Activated CD4-positive, alpha-beta T cell treated with anti-CD3 and anti-CD28 coated beads, Interleukin-2, Interleukin-4, amounts not matched to agents 100 ng/mL and 50 ng/mL, durations not matched to agents 16 hours and 8 hours (primary cell): ENCODE measurements around the gene EPB41L1.

Source experiments
- DNase-seq: peaks from one replicate; pipeline ENCODE4 v3.0.0-alpha.2; 2020; ENCODE audit warnings: low spot score

Gene EPB41L1

DNA sequence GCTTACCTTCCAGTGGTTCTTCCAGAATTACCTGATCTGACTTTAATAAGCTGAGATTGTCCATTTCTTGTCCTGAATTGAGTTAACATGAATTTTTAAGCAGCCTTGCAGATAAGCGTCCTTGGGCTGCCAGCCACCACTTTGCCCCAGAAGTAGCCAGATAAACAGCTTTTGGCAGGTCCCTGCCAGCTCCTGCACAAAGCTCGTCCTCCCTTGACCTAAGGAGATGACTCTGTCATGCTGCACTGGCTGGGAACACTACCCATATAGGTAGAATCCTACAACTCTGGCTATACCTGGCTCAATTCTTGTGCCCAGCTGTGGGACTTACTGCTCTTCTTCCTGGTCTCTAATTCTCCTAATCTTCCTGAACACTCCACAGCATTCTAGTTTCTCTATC, 42.1 kb downstream of the EPB41L1 start:
- no peak for DNase-seq

DNA sequence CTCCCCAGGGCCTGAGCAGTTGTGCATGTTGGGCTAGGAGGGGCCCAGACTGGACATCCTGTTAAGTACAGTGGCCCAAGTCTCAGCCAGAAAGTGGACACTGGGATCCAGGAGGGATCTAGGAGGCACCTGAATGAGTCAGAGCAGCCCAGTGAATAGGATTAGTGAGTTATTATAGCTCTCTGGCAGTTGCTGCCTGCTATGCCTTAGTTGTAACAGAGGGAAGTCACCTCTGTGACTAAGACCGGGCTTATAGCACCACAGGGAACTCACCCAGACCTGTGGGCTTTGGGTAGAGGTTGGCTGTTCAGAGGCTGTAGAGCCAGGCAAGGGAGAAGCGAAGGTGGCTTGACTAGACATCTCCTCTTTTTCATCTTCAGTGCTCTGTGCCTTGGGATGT, 42.7 kb downstream of the EPB41L1 start:
- DNase-seq: no peak

DNA sequence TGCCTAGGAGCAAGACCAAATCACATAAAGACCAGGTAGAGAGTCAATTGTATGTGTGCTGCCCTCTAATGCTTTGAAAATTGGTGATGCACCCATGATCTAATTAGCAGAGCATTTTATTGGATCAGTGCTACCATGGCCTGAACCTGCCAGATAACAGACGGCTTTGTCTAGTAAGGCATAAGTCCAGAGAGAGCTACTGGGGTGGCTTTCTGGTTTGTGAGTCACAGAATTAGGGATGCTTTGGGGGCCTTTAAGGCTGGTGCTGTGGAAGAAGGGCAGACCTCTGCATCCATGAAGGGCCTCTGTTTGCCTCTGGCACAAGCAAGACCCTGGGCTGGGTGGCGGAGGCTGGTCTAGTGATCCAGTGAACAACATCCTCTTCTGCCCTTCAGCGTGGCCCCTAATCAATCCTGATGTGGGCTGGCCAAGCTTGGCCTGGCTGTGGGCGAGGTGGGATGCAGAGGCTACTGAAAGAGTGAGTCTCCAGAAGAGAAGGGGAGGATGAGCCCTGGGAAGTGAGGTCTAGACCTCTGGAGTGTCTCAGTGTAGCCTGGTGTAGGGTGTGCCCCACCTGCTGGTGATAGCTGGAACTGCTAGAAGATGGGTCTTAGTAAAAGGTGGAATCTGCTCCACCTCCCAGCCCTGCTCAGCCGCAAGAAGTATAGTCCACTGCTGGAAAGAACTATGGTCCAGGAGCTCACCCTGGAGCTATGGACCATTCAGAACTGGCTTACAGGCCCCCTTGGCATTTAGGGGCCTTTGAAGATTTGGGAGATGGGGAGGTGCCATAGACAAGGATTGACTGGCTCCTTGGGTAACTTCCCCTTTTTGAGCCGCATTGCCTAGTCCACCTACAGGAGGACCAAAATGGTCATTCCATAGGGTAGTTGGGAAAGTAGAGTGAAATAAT, 45.1 kb downstream of the EPB41L1 start:
- DNase-seq: peak; percentile 77

DNA sequence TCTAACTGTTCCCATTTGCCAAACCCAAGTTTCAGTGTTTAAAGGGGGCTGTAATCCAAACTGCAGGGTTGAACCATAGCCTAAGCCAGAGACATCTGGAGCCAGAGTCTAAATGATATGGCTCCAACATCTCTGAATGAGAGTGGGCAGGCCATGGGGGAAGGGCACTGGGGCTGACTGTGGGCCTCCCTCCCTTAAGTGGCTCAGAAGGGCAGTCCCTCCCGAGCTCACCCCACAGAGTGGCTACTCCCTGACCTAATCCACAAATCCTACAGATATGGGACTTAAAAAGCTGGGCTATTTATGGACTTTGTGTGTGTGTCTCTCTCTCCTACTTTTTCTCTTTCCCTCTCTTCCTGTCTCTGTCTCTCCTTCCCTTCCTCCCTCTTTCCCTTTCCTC, 45.9 kb downstream of the EPB41L1 start:
- DNase-seq: no peak

GRCh38 chr20:36201198-36201597, 46.7 kb downstream of the EPB41L1 start:
- DNase-seq: no peak

DNA sequence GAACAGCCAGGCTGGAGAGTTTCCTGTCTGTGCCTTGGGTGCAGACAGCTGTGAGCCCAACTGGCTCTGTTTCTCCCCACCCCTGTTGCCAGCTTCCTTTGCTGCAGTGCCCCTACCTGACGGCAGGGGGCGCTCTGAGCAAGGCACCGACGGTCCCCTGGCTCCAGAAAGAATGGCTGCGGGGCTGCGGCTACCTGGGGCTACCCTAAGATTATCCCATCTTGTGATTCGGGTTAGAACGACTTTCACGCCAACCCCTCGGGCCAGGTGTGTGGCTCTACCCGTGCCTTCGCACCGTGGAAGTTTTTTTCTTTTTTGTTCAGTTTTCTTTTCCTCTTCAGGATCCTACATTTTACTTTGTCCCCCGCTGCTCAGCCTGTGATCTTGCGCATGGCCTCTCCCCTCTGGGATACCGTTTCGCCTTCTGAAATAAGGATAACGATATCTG, 48.4 kb downstream of the EPB41L1 start:
- DNase-seq: peak; percentile 79

DNA sequence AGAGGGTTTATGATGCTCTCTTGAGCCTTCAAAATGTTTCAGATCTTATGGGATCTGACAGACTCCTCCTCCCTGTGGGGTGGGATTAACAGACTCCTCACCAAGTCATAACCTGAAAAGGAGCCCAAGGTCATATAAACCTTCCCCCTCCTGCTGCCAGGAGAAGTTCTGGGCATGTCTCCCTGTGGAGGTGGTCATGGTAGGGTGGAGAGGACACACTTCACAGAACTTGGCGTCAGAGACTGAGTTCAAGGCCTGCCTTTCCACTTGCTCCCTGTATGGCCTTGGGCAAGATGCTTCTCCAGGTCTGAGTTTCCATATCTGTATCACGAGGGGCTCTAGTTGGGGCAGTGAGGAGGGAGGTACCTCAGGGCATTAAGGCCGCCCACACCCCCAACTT, 49.3 kb downstream of the EPB41L1 start:
- no peak for DNase-seq

DNA sequence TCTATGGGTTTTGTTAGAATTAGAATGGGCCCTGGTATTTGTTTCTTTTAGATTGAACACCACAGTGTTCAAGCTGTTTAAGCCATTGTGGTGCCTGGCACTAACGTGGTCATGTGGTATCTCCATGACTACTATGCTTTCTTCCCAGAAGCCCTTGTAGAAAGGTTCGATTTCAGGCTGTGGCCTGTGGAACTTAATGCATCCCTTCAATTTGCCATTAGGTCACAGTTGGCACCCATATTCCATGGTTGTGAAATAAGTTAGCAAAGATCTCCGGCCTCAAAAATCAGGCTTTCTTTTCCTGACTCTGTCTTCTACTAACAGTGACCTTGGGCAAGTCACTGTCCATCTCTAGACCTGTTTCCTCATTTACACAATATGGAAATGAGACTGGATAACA, 50.5 kb downstream of the EPB41L1 start:
- no peak for DNase-seq

DNA sequence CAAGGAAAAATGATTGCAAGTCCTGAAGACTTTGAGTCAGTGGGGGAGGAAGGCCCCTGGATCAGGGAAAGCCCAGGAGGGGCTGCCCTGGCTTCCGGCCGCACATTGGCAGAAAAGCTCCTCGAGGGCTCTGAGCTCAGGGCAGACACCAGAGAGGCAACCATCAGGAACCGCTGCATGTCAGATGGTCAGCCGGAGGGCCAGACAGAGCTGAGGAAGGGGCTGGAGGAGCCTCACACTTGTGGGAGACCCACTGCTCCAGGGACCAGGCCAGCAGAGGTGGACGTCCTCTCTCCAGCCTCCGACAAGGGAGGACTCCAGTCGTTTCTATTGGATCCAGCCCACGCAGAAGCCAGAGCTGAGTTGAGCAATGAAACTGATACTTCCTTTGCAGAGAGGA, 51.5 kb downstream of the EPB41L1 start:
- no peak for DNase-seq

DNA sequence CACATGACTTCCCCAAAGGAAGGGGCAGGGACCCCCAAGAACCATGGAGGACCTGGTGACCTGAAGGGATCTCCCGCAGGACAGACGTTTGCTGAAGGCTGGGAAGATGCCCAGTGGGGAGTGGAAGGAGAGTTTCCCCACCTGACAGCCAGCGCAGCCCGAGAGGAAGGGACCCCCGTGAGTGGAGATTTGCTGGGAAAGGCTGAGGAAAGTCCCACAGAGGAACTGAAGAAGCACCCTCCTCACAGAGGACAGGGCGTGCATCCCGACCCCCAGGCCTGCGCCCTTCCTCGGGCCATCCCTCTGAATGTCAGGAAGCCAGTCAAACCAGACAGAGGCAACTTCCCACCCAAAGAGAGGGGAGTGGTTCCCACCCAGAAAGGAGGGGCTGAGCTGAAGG, 52.1 kb downstream of the EPB41L1 start:
- no peak for DNase-seq

DNA sequence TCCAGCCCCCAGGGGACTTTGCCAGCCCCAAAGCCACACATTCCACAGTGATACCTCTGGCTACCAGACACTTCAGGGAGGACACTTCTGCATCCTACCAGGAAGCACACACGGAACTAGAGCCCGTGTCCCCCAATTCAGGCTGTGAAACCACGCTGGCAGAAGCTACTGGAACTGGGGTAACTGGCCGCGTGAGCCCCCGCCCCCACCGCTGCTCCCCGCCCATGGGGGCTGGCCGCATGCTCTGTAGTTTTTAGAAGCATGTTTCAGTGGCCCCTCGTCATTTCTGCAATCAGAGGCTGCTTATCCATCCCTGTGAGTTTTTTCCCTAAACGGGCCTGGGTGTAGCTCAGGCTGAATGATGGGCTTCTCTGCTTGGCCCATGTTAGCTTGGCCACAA, 53.1 kb downstream of the EPB41L1 start:
- DNase-seq: no peak

- no peak for DNase-seq
Observed at GRCh38 chr20:36208257-36208656, 53.7 kb downstream of the EPB41L1 start.

DNA sequence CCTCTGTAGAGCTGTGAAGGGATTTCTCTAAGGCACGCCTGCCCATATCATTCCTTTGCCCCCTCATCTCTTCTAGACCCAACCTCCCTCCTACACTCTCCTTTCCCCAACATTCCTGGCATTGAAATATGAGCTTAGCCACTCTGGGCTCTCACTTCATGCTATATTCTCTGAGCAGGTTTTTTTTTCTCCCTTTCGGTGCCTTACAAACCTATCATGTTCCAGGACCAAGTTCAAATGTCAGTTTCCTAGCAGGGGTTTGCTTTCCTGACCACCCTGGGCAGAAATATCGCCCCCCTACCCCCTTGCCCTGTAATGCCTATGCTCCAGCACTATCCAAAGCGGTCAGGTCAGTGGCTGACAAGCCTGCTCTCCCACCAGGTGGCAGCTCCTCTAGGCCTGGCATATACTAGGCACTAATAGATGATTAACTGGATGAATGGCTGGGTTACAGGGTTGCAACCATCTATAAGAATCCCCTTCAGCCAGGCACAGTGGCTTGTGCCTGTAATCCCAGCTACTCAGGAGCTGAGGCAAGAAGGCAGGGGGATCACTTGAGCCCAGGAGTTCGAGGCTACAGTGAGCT, 56.0 kb downstream of the EPB41L1 start:
- DNase-seq: no peak

GRCh38 chr20:36213362-36213761, 58.8 kb downstream of the EPB41L1 start:
- no peak for DNase-seq

- DNase-seq: peak; percentile 28
Observed at GRCh38 chr20:36214684-36215256, 60.2 kb downstream of the EPB41L1 start.

- DNase-seq: no peak
Observed at GRCh38 chr20:36215778-36216177, 61.2 kb downstream of the EPB41L1 start.

DNA sequence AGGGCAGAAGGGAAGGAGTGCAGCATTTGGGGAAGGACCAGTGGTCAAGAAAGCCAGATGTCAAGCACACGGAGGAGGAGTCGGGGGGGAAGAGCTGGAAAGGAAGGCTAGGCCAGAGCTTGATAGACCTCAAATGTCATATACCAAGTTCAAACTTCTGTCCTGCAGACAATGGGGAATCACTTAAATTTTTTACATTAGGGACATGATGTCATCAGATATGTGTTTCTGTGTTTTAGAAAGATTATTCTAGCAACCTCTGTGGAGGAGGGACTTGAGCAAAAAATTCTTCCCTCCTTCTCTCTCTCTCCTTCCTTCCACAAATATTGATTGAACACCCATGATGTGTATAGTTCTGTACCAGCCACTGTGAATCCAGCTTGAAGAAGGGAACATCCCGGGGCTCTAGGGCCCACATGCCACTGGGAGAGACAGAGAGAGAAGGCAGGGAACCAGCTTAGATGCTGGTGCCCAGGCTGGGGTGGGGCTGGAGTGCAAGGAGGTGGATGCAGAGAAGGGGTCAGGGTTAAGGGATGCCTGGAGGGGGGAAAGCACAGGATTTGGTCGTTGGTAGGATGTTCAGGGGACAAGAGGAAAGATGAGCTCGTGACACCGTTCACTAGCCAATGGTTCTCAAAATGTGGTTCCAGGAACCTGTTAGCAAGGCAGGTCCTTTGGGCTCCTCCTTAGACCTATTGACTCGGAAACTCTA, 61.9 kb downstream of the EPB41L1 start:
- no peak for DNase-seq

GRCh38 chr20:36217226-36217625, 62.7 kb downstream of the EPB41L1 start:
- no peak for DNase-seq

DNA sequence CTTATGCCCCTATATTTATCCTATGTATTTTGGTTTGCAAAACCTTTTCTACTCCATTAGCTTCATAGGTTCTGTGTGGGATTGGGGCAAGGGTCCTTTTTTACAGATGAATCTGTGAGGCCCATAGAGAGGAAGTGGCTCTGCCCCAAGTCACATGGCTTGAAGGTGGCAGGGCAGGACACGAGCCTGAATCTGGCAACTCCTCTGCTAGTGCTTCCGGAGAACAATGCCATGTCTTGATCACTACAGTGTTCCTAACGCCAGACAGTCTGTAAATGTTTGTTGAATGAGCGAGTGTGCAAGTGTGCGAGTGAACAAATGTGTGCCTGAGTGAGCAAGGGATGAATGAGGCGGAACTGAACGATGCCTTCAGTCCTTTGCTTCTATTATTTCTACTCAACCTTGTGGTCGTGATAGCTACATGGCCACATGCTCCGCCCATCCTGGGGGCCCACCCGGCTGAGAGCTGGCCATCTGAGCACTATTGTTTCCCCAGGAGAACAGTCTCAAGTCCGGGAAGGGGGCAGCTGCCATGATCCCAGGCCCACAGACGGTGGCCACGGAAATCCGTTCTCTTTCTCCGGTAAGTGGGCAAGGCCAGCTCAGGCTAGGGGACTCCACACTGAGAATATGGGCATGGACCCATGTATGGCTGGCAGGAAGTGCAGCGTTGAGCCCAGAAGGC, 64.0 kb downstream of the EPB41L1 start:
- no peak for DNase-seq

- DNase-seq: no peak
Observed at GRCh38 chr20:36219671-36220220, 65.2 kb downstream of the EPB41L1 start.

- DNase-seq: no peak
Observed at GRCh38 chr20:36225666-36226065, 71.1 kb downstream of the EPB41L1 start.

DNA sequence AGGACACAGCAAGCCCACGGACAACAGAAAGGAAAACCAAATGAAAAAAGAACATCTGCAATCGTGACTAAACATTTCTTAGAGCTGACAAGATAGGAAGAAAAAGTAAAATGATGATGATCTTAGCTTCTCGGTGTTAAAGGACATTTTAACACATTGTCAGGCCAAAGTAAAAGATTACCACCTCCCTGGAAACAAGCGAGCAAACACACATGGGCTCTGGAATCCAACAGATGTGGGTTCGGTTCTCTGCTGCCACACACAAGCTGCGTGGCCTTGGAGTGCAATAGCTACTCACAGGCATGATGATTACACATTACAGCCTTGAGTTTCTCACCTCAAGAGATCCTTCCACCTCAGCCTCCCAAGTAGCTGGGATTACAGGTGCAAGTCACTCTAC, 74.2 kb downstream of the EPB41L1 start:
- DNase-seq: no peak
